Effector memory CD4-positive, alpha-beta T cell (primary cell): Measurements from ENCODE around the gene EID2B.

ENCODE experiments used
- DNase-seq, 3 donors: peaks; one replicate each; pipeline ENCODE4 v3.0.0-alpha.2; 2020
- H3K27ac ChIP-seq: 2 replicates; pipeline ENCODE4 v1.7.0; 2013; ENCODE audit warnings: mild to moderate bottlenecking, low read length, moderate library complexity; ENCODE audit not compliant: insufficient read depth, poor library complexity, severe bottlenecking
- H3K27me3 ChIP-seq: replicated peaks from 2 replicates; pipeline ENCODE4 v1.7.0; 2013; ENCODE audit warnings: mild to moderate bottlenecking, low read length; ENCODE audit not compliant: insufficient read depth, control insufficient read depth, poor library complexity, severe bottlenecking
- H3K36me3 ChIP-seq: 2 replicates; pipeline ENCODE4 v1.7.0; 2013; ENCODE audit warnings: mild to moderate bottlenecking, low read length, moderate library complexity; ENCODE audit not compliant: control insufficient read depth, insufficient read depth
- H3K4me1 ChIP-seq: 2 replicates; pipeline ENCODE4 v1.7.0; 2013; ENCODE audit warnings: low read length, mild to moderate bottlenecking; ENCODE audit not compliant: control insufficient read depth, insufficient read depth, poor library complexity, severe bottlenecking
- H3K4me3 ChIP-seq: 2 replicates; pipeline ENCODE4 v1.7.0; 2013; ENCODE audit warnings: low read length, low read depth, mild to moderate bottlenecking; ENCODE audit not compliant: insufficient read depth, poor library complexity, severe bottlenecking
- H3K9me3 ChIP-seq: 2 replicates; pipeline ENCODE4 v1.7.0; 2013; ENCODE audit warnings: mild to moderate bottlenecking, low read length, moderate library complexity; ENCODE audit not compliant: control insufficient read depth

Gene EID2B

GRCh38 chr19:39533791-39534190 is 1.1 kb upstream of the EID2B start:
- Histone ChIP-seq H3K27ac (no peak overlapping the region), H3K27me3 (no peaks in the 10 kb centered on the region), H3K36me3 (no peaks in the 10 kb centered on the region), H3K9me3 (no peaks in the 10 kb centered on the region), H3K4me1 (peaks cover 9% of the 10 kb centered on the region), H3K4me3 (no peak overlapping the region)
- DNase-seq, result no peak

- Histone ChIP-seq H3K9me3 (no peaks in the 10 kb centered on the region), H3K27me3 (no peaks in the 10 kb centered on the region), H3K36me3 (no peaks in the 10 kb centered on the region), H3K4me3 (peak overlapping the region; percentile 84), H3K4me1 (peaks cover 4% of the 10 kb centered on the region), H3K27ac (no peak overlapping the region)
- DNase-seq, result no peak
These were observed 406 bp upstream of the EID2B start for GRCh38 chr19:39533003-39533512.

- no peak for DNase-seq
- Histone ChIP-seq H3K9me3 (no peaks in the 10 kb centered on the region), H3K27me3 (no peaks in the 10 kb centered on the region), H3K27ac (peak overlapping the region; percentile 75), H3K4me3 (peak overlapping the region; percentile 84), H3K4me1 (peaks cover 4% of the 10 kb centered on the region), H3K36me3 (no peaks in the 10 kb centered on the region)
These were observed 819 bp downstream of the EID2B start for GRCh38 chr19:39531834-39532232.

- no peaks in the 10 kb centered on the region for H3K4me1 ChIP-seq
- no peak for DNase-seq
- H3K27ac ChIP-seq, result no peak overlapping the region
- H3K9me3 ChIP-seq, result no peaks in the 10 kb centered on the region
- H3K4me3 ChIP-seq, result no peak overlapping the region
- no peaks in the 10 kb centered on the region for H3K36me3 ChIP-seq
- no peaks in the 10 kb centered on the region for H3K27me3 ChIP-seq
These were observed 7.4 kb downstream of the EID2B start for GRCh38 chr19:39525205-39525604.

GRCh38 chr19:39524495-39524894 is 8.2 kb downstream of the EID2B start:
- H3K27ac ChIP-seq, result no peak overlapping the region
- H3K4me1 ChIP-seq, result no peaks in the 10 kb centered on the region
- no peaks in the 10 kb centered on the region for H3K27me3 ChIP-seq
- no peaks in the 10 kb centered on the region for H3K36me3 ChIP-seq
- DNase-seq, result no peak
- no peaks in the 10 kb centered on the region for H3K9me3 ChIP-seq
- no peak overlapping the region for H3K4me3 ChIP-seq

- H3K36me3 ChIP-seq, result no peaks in the 10 kb centered on the region
- DNase-seq, result no peak
- H3K27me3 ChIP-seq, result peaks cover 2% of the 10 kb centered on the region
- H3K27ac ChIP-seq, result no peak overlapping the region
- H3K4me3 ChIP-seq, result no peak overlapping the region
- H3K9me3 ChIP-seq, result no peaks in the 10 kb centered on the region
- H3K4me1 ChIP-seq, result peaks cover under 1% of the 10 kb centered on the region
These were observed 11.8 kb downstream of the EID2B start for GRCh38 chr19:39520541-39521484.

- Histone ChIP-seq H3K27ac (no peak overlapping the region), H3K9me3 (no peaks in the 10 kb centered on the region), H3K4me3 (no peak overlapping the region), H3K4me1 (peaks cover 14% of the 10 kb centered on the region), H3K27me3 (peaks cover 20% of the 10 kb centered on the region), H3K36me3 (no peaks in the 10 kb centered on the region)
- DNase-seq, result no peak
These were observed 13.7 kb downstream of the EID2B start for GRCh38 chr19:39518975-39519374.

- Histone ChIP-seq H3K4me1 (peaks cover 14% of the 10 kb centered on the region), H3K36me3 (no peaks in the 10 kb centered on the region), H3K4me3 (no peak overlapping the region), H3K27me3 (peaks cover 25% of the 10 kb centered on the region), H3K9me3 (no peaks in the 10 kb centered on the region), H3K27ac (no peak overlapping the region)
- no peak for DNase-seq
These were observed 14.2 kb downstream of the EID2B start for GRCh38 chr19:39518458-39518857.

GRCh38 chr19:39517432-39517831 is 15.2 kb downstream of the EID2B start:
- H3K27me3 ChIP-seq, result peaks cover 26% of the 10 kb centered on the region
- no peak overlapping the region for H3K27ac ChIP-seq
- no peaks in the 10 kb centered on the region for H3K36me3 ChIP-seq

GRCh38 chr19:39516270-39516669 is 16.4 kb downstream of the EID2B start:
- Histone ChIP-seq H3K4me1 (peaks cover 14% of the 10 kb centered on the region), H3K27ac (no peak overlapping the region), H3K9me3 (no peaks in the 10 kb centered on the region), H3K4me3 (no peak overlapping the region), H3K36me3 (no peaks in the 10 kb centered on the region), H3K27me3 (peaks cover 26% of the 10 kb centered on the region)
- DNase-seq, result no peak

More at GRCh38 chr19:39517432-39517831, 15.2 kb downstream of the EID2B start:
- DNase-seq, result no peak
- Histone ChIP-seq H3K4me3 (no peak overlapping the region), H3K9me3 (no peaks in the 10 kb centered on the region), H3K4me1 (peaks cover 14% of the 10 kb centered on the region)
